Cardiac fibroblast (primary cell): Measurements from ENCODE around the gene STAU1.
"Not testable (repeated sequence)": the region's sequence is repeated elsewhere in the genome, so short reads cannot be mapped to it uniquely, and the experiment has no call there.

ENCODE experiments used
- DNase-seq, 2 donors: peaks; one replicate each; pipeline versions ENCODE4 v3.0.0 to v3.0.0-alpha.2; 2010; ENCODE audit warnings: low read depth in 2 of 2
- H3K4me3 ChIP-seq, 2 donors: replicated peaks in 1 of 2; 1 replicate in 1 of 2; 2 replicates in 1 of 2; pipeline ENCODE4 v1.5.1; 2011; ENCODE audit warnings: low read depth in 2 of 2, low read length in 2 of 2, mild to moderate bottlenecking in 2 of 2, moderate library complexity in 1 of 2
- TF ChIP-seq, protein P1 (sequence below): IDR thresholded peaks from one replicate; pipeline ENCODE4 v1.5.1; 2011; ENCODE audit warnings: low read depth, mild to moderate bottlenecking, low read length, inconsistent platforms

The STAU1 gene

DNA sequence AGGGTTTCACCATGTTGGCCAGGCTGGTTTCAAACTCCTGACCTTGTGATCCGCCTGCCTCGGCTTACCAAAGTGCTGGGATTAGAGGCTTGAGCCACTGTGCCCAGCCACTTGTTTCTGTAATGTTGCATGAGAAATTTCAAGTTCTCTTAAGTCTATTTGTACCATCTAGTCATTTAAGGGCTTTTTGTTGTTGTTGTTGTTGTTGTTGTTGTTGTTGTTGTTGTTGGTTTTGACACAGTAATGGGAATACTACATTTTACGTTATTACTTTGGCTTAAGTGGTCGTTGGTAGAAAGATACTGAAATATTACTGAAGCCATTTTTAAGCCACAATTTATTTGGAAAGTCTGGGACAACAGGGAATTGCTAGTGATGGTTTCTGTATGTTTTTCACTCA is 90.0 kb downstream of the STAU1 start:
- TF ChIP-seq, protein P1, sequence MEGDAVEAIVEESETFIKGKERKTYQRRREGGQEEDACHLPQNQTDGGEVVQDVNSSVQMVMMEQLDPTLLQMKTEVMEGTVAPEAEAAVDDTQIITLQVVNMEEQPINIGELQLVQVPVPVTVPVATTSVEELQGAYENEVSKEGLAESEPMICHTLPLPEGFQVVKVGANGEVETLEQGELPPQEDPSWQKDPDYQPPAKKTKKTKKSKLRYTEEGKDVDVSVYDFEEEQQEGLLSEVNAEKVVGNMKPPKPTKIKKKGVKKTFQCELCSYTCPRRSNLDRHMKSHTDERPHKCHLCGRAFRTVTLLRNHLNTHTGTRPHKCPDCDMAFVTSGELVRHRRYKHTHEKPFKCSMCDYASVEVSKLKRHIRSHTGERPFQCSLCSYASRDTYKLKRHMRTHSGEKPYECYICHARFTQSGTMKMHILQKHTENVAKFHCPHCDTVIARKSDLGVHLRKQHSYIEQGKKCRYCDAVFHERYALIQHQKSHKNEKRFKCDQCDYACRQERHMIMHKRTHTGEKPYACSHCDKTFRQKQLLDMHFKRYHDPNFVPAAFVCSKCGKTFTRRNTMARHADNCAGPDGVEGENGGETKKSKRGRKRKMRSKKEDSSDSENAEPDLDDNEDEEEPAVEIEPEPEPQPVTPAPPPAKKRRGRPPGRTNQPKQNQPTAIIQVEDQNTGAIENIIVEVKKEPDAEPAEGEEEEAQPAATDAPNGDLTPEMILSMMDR = no peak
- no peak overlapping the region for H3K4me3 ChIP-seq
- no peak for DNase-seq

DNA sequence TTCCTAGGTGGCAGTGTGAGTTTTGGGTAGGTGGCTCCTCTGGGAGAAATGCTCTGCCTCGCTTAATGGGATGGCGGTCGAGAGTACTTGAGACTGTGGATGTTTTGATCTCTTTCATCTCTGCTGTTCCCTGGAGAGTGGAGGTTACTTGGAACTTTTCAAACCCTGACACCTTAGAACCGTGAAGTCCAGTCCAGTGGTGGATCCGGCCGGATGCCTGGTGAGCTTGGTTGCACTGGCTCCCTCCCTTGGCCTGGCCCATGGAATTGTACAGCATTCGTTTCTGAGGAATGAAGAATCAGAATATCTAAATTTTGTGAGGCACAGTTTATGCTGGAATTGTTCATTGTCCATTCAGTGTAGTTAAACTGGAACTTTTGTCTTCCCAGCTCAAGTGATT is 91.0 kb downstream of the STAU1 start:
- TF ChIP-seq, protein P1 = no peak
- H3K4me3 ChIP-seq = no peak overlapping the region
- no peak for DNase-seq

DNA sequence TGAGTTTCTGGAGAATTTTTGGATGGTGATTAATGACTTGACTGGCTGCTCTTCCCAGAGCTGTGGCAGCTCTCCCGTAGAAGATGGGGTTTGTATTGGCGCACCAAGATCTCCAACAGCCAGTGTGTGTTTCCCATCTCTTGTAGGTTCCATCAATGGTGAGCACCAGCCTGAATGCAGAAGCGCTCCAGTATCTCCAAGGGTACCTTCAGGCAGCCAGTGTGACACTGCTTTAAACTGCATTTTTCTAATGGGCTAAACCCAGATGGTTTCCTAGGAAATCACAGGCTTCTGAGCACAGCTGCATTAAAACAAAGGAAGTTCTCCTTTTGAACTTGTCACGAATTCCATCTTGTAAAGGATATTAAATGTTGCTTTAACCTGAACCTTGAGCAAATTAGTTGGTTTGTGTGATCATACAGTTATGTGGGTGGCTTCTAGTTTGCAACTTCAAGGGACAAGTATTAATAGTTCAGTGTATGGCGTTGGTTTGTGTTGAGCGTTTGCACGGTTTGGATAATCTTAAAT is 91.9 kb downstream of the STAU1 start:
- no peak for DNase-seq
- TF ChIP-seq, protein P1 = no peak
- no peak overlapping the region for H3K4me3 ChIP-seq

DNA sequence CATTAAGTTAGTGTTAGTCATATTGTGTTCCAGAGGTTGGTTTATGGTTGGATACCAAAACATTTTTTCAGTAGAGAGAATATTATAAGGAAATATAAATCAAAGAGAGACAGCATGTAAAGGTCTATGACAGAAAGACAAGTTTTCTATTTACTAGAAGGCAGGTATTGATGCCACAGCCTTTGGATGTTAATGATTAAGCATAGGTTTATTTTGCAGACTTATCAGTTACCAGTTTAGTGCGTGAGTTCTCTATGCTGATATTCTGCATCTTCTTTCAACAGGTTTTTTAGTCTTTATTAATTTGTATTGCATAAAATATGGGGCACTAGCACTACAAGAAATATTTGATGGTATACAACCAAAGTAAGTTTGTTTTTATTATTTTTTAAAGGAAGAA is 96.4 kb downstream of the STAU1 start:
- DNase-seq = no peak
- no peak overlapping the region for H3K4me3 ChIP-seq
- TF ChIP-seq, protein P1 = no peak

DNA sequence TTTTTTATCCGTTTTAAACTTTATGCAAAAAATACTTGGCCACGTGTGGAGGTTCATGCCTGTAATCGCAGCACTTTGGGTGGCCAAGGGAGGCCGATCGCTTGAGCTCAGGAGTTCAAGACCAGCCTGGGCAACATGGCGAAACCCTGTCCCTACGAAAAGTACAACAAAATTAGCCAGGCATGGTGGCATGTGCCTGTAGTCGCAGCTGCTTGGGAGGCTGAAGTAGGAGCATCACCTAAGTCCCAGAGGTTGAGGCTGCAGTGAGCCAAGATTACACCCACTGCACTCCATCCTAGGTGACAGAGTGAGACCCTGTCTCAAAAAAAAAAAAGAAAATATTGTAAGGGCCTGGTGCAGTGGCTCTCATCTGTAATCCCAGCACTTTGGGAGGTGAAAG is 97.0 kb downstream of the STAU1 start:
- no peak for DNase-seq
- TF ChIP-seq, protein P1 = no peak

DNA sequence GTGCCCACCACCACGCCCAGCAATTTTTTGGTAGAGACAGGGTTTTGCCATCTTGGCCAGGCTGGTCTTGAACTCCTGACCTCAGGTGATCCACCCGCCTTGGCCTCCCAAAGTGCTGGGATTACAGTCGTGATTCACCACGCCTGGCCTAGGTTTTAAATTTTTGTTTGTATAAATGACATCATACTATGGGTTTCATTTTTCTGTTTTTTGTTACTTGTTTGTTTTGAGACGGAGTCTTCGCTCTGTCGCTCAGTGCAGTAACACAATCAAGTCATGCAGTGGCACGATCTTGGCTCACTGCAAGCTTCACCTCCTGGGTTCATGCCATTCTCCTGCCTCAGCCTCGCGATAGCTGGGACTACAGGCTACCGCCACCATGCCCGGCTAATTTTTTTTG is 105.8 kb downstream of the STAU1 start:
- not testable (repeated sequence) for DNase-seq, H3K4me3 ChIP-seq

More for the DNA sequence above, 97.0 kb downstream of the STAU1 start:
- H3K4me3 ChIP-seq = no peak overlapping the region

DNA sequence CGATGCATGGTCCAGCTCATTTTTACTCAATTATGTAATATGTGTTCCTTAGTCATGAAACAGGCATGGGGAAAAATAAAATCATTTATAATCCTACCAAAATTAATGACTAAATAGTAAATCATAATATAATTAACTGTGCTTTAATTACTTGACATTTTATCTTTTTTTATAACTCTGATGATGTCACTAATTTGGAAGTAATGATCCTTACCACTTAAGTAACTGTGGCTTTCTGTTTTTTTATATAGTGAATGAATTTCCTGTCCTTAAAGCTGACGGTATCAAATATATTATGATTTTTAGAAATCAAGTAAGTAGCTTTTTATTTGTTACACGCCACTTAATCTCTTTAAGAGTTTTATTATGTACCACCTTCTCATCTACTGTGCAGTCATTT is 109.8 kb downstream of the STAU1 start:
- DNase-seq = no peak
- no peak overlapping the region for H3K4me3 ChIP-seq
- TF ChIP-seq, protein P1 = no peak
